Neuronal stem cell (in vitro differentiated cells): ENCODE data around the gene PKNOX1.
"Not testable (repeated sequence)": the region's sequence is repeated elsewhere in the genome, so short reads cannot be mapped to it uniquely, and the experiment has no call there.

Experiments used
- DNase-seq: peaks from one replicate; pipeline ENCODE4 v3.0.0-alpha.2; 2013; ENCODE audit warnings: low spot score
- H2AFZ ChIP-seq: one replicate; pipeline ENCODE4 v1.6.1; 2013; ENCODE audit warnings: mild to moderate bottlenecking, low read length, inconsistent platforms
- H2AK5ac ChIP-seq: 2 replicates; pipeline ENCODE4 v1.6.1; 2013; ENCODE audit warnings: low read depth, mild to moderate bottlenecking, inconsistent platforms, low read length, moderate library complexity, mixed read lengths
- H2BK120ac ChIP-seq: 2 replicates; pipeline ENCODE4 v1.6.1; 2013; ENCODE audit warnings: low read depth, mild to moderate bottlenecking, inconsistent platforms, low read length, moderate library complexity, mixed read lengths
- H2BK12ac ChIP-seq: one replicate; pipeline ENCODE4 v1.6.1; 2013; ENCODE audit warnings: low read length, inconsistent platforms
- H2BK15ac ChIP-seq: 2 replicates; pipeline ENCODE4 v1.6.1; 2013; ENCODE audit warnings: mild to moderate bottlenecking, low read length, inconsistent platforms, mixed read lengths
- H2BK5ac ChIP-seq: one replicate; pipeline ENCODE4 v1.6.1; 2013; ENCODE audit warnings: inconsistent platforms, mild to moderate bottlenecking, low read length, moderate library complexity
- H3K14ac ChIP-seq: one replicate; pipeline ENCODE4 v1.6.1; 2013; ENCODE audit warnings: low read length, inconsistent platforms
- H3K18ac ChIP-seq: 2 replicates; pipeline ENCODE4 v1.6.1; 2013; ENCODE audit warnings: low read length, inconsistent platforms
- H3K23ac ChIP-seq: 2 replicates; pipeline ENCODE4 v1.6.1; 2013; ENCODE audit warnings: low read depth, mild to moderate bottlenecking, mixed read lengths, low read length, inconsistent platforms; ENCODE audit not compliant: poor library complexity
- H3K27ac ChIP-seq: replicated peaks from 3 replicates; pipeline ENCODE4 v1.5.1; 2013; ENCODE audit warnings: low read length, inconsistent platforms
- H3K27me3 ChIP-seq, 3 experiments: 2 replicates each; pipeline ENCODE4 v1.6.1; 2013; ENCODE audit warnings: low read length in 3 of 3, mild to moderate bottlenecking in 2 of 3, inconsistent platforms in 1 of 3, low read depth in 1 of 3, mixed read lengths in 1 of 3, moderate library complexity in 1 of 3; ENCODE audit not compliant: control insufficient read depth in 3 of 3, insufficient read depth in 3 of 3
- H3K36me3 ChIP-seq, 2 donors: replicated peaks in 1 of 2; 2 replicates each; pipeline ENCODE4 v1.6.1; 2013; ENCODE audit warnings: low read length in 2 of 2; ENCODE audit not compliant: control insufficient read depth in 2 of 2, insufficient read depth in 2 of 2
- H3K4ac ChIP-seq: 2 replicates; pipeline ENCODE4 v1.6.1; 2013; ENCODE audit warnings: inconsistent platforms, mild to moderate bottlenecking, low read length, moderate library complexity
- H3K4me1 ChIP-seq, 2 donors: 1 replicate in 1 of 2; 2 replicates in 1 of 2; pipeline ENCODE4 v1.6.1; 2013; ENCODE audit warnings: low read length in 2 of 2, low read depth in 1 of 2; ENCODE audit not compliant: control insufficient read depth in 2 of 2, insufficient read depth in 1 of 2
- H3K4me2 ChIP-seq: one replicate; pipeline ENCODE4 v1.6.1; 2013; ENCODE audit warnings: mild to moderate bottlenecking, low read length, inconsistent platforms; ENCODE audit not compliant: insufficient read depth, poor library complexity, severe bottlenecking
- H3K4me3 ChIP-seq, 2 donors: 2 replicates each; pipeline ENCODE4 v1.5.1; 2013; ENCODE audit warnings: low read length in 2 of 2, mild to moderate bottlenecking in 2 of 2, inconsistent platforms in 1 of 2, moderate library complexity in 1 of 2
- H3K79me1 ChIP-seq: one replicate; pipeline ENCODE4 v1.6.1; 2013; ENCODE audit warnings: low read depth, mild to moderate bottlenecking, inconsistent platforms, low read length, moderate library complexity
- H3K9ac ChIP-seq: one replicate; pipeline ENCODE4 v1.6.1; 2013; ENCODE audit warnings: mild to moderate bottlenecking, low read depth, low read length, inconsistent platforms; ENCODE audit not compliant: poor library complexity
- H3K9me3 ChIP-seq, 2 donors: replicated peaks in 1 of 2; 2 replicates each; pipeline versions ENCODE3 to v1.6.1; 2013; ENCODE audit warnings: low read length in 2 of 2, mild to moderate bottlenecking in 2 of 2, inconsistent platforms in 1 of 2, low read depth in 1 of 2, mixed read lengths in 1 of 2, moderate library complexity in 1 of 2; ENCODE audit not compliant: control insufficient read depth in 2 of 2, insufficient read depth in 1 of 2
- H4K8ac ChIP-seq: one replicate; pipeline ENCODE4 v1.6.1; 2013; ENCODE audit warnings: low read depth, mild to moderate bottlenecking, inconsistent platforms, low read length, moderate library complexity
- H4K91ac ChIP-seq: one replicate; pipeline ENCODE4 v1.6.1; 2013; ENCODE audit warnings: low read length, low read depth, mild to moderate bottlenecking, inconsistent platforms; ENCODE audit not compliant: poor library complexity
- WGBS, 2 donors: extraction: QIAGEN DNeasy Blood & Tissue Kit; methylation state at CpG; one replicate each; pipeline ENCODE4 v1.1.7; 2013; ENCODE audit warnings: missing lambda C conversion rate in 2 of 2, mixed read lengths in 1 of 2; ENCODE audit not compliant: insufficient read length in 2 of 2, insufficient replicate concordance in 1 of 2; ENCODE audit errors: extremely low coverage in 2 of 2; 5-methylcytosine and 5-hydroxymethylcytosine counted together

Gene PKNOX1

DNA sequence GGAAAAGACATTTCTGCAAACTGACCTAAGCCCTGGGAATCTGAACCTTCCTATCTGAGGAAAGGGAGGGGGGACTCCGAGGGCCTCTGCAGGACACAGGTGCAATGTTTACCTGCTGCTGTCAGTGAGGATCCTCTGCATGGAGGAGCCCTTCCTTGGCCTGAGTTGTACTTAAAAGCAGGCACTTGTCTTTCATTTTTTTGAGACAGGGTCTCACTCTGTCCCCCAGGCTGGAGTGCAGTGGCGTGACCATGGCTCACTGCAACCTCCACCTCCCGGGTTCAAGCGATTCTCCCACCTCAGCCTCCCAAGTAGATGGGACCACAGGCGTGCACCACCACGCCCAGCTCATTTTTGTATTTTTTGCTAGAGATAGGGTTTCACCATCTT, 35.8 kb upstream of the PKNOX1 start:
- H4K8ac ChIP-seq, H2AK5ac ChIP-seq, H2BK5ac ChIP-seq, H3K4me1 ChIP-seq, H3K4me3 ChIP-seq, H3K14ac ChIP-seq, H2BK12ac ChIP-seq, H2AFZ ChIP-seq, H3K4ac ChIP-seq, H3K23ac ChIP-seq, H3K4me2 ChIP-seq, H2BK15ac ChIP-seq, H3K18ac ChIP-seq, H3K27me3 ChIP-seq, H3K27ac ChIP-seq, H2BK120ac ChIP-seq, H4K91ac ChIP-seq, H3K79me1 ChIP-seq, DNase-seq, H3K9me3 ChIP-seq, H3K9ac ChIP-seq, H3K36me3 ChIP-seq: not testable (repeated sequence)
- no CpG with 5 or more reads among the region's 6 CpGs for WGBS, 2 donors

DNA sequence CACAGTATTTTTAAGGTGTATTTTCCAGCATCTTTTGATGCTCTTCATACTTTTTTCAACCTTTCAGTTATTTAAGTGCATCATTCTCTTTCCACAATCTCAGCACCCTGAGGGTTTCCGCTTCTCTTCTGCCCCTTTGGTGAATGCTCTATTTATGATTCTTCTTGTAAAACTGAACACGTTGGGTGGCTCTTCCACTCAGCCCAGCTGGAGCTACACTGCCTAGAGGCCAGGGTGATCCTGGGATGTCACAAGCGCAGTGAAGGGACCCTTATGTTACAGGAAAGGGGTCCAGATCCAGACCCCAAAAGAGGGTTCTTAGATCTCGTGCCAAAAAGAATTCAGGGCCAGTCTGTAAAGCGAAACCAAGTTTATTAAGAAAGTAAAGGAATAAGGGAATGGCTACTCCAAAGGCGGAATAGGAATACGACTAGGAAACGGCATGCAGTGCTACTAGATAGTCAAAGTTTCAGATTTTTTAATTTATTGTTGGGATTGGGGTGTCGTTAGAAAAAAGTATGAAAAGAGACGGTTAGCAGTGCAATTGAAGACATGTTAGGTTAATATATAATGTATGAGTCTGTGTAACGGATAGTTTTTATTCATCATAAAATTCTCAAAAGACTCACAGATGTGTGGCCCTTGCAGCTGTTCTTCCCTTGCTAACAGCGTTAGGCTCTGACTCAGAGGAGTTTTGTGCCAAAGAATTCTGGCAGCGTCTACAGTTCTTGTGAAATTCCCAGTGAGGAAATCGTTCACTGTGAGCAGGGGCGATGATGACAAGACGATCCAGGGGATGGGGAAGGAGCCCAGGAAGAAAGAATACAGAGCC, 34.6 kb upstream of the PKNOX1 start:
- Histone ChIP-seq H3K4me1 (no peaks in the 10 kb centered on the region), H3K23ac (no peak overlapping the region), H2BK120ac (no peak overlapping the region), H2AK5ac (no peak overlapping the region), H3K4ac (no peak overlapping the region), H3K18ac (no peak overlapping the region), H3K27me3 (no peaks in the 10 kb centered on the region), H3K9ac (no peak overlapping the region), H3K4me2 (no peak overlapping the region), H4K91ac (no peak overlapping the region), H3K14ac (no peak overlapping the region), H4K8ac (no peak overlapping the region), H3K9me3 (no peaks in the 10 kb centered on the region), H3K27ac (no peak overlapping the region), H2BK15ac (no peak overlapping the region), H3K36me3 (no peaks in the 10 kb centered on the region), H2AFZ (no peak overlapping the region), H2BK12ac (no peak overlapping the region), H3K79me1 (no peaks in the 10 kb centered on the region), H3K4me3 (no peak overlapping the region), H2BK5ac (no peak overlapping the region)
- WGBS, 2 donors, result 100% methylated on average over 2 of the region's 16 CpGs
- no peak for DNase-seq

DNA sequence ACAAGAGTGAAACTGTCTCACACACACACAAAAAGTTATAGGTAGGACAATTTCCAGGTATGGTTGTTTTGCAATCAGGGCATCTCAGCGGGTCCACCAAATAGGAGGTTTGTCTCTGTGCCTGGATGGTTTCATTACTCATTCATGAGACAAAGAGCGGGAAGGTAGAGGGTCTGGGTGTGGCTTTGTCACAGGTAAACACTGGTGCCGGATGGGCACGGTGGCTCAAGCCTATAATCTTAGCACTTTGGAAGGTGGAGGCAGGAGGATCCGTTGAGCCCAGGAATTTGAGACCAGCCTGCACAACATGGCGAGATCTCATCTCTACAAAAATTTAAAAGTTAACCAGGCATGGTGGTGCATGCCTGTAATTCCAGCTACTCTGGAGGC, 32.7 kb upstream of the PKNOX1 start:
- no peaks in the 10 kb centered on the region for H3K27me3 ChIP-seq
- no peak overlapping the region for H3K18ac ChIP-seq
- H3K9me3 ChIP-seq, result no peaks in the 10 kb centered on the region
- H2AK5ac ChIP-seq, result no peak overlapping the region
- H3K4me2 ChIP-seq, result no peak overlapping the region
- H2AFZ ChIP-seq, result no peak overlapping the region
- no CpG with 5 or more reads among the region's 6 CpGs for WGBS, 2 donors
- no peak overlapping the region for H2BK120ac ChIP-seq
- H3K79me1 ChIP-seq, result no peaks in the 10 kb centered on the region
- DNase-seq, result no peak
- no peak overlapping the region for H3K9ac ChIP-seq
- H2BK12ac ChIP-seq, result no peak overlapping the region
- H2BK15ac ChIP-seq, result no peak overlapping the region
- no peaks in the 10 kb centered on the region for H3K4me1 ChIP-seq
- H3K23ac ChIP-seq, result no peak overlapping the region
- no peak overlapping the region for H3K27ac ChIP-seq
- no peak overlapping the region for H4K8ac ChIP-seq
- H3K4me3 ChIP-seq, result no peak overlapping the region
- H3K14ac ChIP-seq, result no peak overlapping the region
- no peak overlapping the region for H4K91ac ChIP-seq
- H3K4ac ChIP-seq, result no peak overlapping the region
- no peaks in the 10 kb centered on the region for H3K36me3 ChIP-seq
- H2BK5ac ChIP-seq, result no peak overlapping the region

DNA sequence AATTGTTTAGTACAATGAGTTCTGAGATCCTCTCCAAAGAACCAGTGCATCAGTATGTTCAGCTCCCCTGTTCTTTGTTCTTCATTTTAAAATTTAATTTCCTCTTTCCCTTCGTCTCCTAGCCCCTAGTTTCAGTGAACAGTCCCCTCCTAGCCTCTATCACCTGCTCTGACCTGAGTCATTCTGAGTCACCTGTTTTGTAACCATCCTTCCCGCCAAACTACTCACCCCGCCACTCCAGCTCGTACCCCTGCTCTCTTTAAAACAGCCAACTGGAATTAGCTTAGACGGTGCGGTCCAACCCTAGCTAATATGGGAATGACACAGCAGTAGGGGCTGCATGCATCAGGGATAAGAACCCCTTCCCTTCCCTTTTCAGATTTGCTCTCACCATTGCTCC, 32.1 kb upstream of the PKNOX1 start:
- Histone ChIP-seq H3K27ac (no peak overlapping the region), H3K4me3 (no peak overlapping the region), H2BK12ac (no peak overlapping the region), H4K91ac (no peak overlapping the region), H3K9me3 (no peaks in the 10 kb centered on the region), H2BK120ac (no peak overlapping the region), H3K14ac (no peak overlapping the region), H3K9ac (no peak overlapping the region), H3K27me3 (no peaks in the 10 kb centered on the region), H3K36me3 (no peaks in the 10 kb centered on the region), H2AK5ac (no peak overlapping the region), H3K4me2 (no peak overlapping the region), H2BK15ac (no peak overlapping the region), H3K4ac (no peak overlapping the region), H4K8ac (no peak overlapping the region), H2BK5ac (no peak overlapping the region), H3K23ac (no peak overlapping the region), H3K79me1 (no peaks in the 10 kb centered on the region), H3K4me1 (no peaks in the 10 kb centered on the region), H3K18ac (no peak overlapping the region), H2AFZ (no peak overlapping the region)
- DNase-seq, result no peak
- no CpG with 5 or more reads among the region's 6 CpGs for WGBS, 2 donors
